Transverse colon (tissue), 4 donors: ENCODE results near the gene FUT6. TPM values are rescaled to one million over a fixed set of nuclear protein-coding genes. Genes with fewer than 3 reads are reported as not detected.
A peak's percentile ranks its signal among the peaks of the same experiment; 100 is the strongest.
"Not testable (repeated sequence)": the region's sequence is repeated elsewhere in the genome, so short reads cannot be mapped to it uniquely, and the experiment has no call there.

ENCODE experiments used
- DNase-seq: peaks from one replicate; pipeline ENCODE4 v3.0.0-alpha.2; 2019
- H3K27ac ChIP-seq, 4 donors: fragments of 200-600 bp; sonication (generic); 2 replicates each; pipeline ENCODE4 v1.5.1; 2016 to 2018; ENCODE audit warnings: inconsistent platforms in 4 of 4
- H3K27me3 ChIP-seq: fragments of 200-600 bp; sonication (generic); 2 replicates; pipeline ENCODE4 v1.5.1; 2017; ENCODE audit warnings: inconsistent platforms
- H3K36me3 ChIP-seq, 4 donors: fragments of 200-600 bp; sonication (generic); 2 replicates each; pipeline ENCODE4 v1.5.1; 2017 to 2019; ENCODE audit warnings: inconsistent platforms in 4 of 4
- H3K4me1 ChIP-seq, 4 donors: fragments of 200-600 bp; sonication (generic); 2 replicates each; pipeline ENCODE4 v1.5.1; 2017 to 2020; ENCODE audit warnings: inconsistent platforms in 4 of 4
- H3K4me3 ChIP-seq, 4 donors: fragments of 200-600 bp; sonication (generic); 1 replicate in 1 of 4; 2 replicates in 3 of 4; pipeline versions ENCODE4 v1.5.1 to v1.6.1; 2017 to 2019; ENCODE audit warnings: inconsistent platforms in 4 of 4
- H3K9me3 ChIP-seq, 2 donors: fragments of 200-600 bp; sonication (generic); 2 replicates each; pipeline ENCODE4 v1.5.1; 2017 to 2019; ENCODE audit warnings: inconsistent platforms in 2 of 2
- EP300 ChIP-seq: sonication (generic); formaldehyde crosslinking; IDR thresholded peaks from one replicate; pipeline ENCODE4 v1.6.1; 2017; ENCODE audit warnings: antibody characterized with exemption, low read depth
- POLR2A ChIP-seq: fragments of 450-650 bp; IDR thresholded peaks from one replicate; pipeline ENCODE4 v1.6.1; 2016; ENCODE audit warnings: antibody characterized with exemption, mild to moderate bottlenecking, moderate library complexity
- POLR2AphosphoS5 ChIP-seq, 3 donors: sonication (generic); formaldehyde crosslinking; IDR thresholded peaks; one replicate each; pipeline ENCODE4 v1.6.1; 2016; ENCODE audit warnings: antibody characterized with exemption in 3 of 3
- whole genome bisulfite sequencing, 2 donors: methylation state at CpG; one replicate each; pipeline ENCODE4 v1.1.5; 2018; ENCODE audit warnings: low coverage in 1 of 2; 5-methylcytosine and 5-hydroxymethylcytosine counted together
- in situ Hi-C, 4 donors: fragments of 200-750 bp; cut with MboI; loops; one replicate each; pipeline versions ENCODE4 v1.15.0 to v1.15.1; 2017; ENCODE audit warnings: low sequenced_read_pairs in 3 of 4, low pct_ligation_motif_present in 1 of 4, low pct_unique_long_range_greater_than_20kb in 1 of 4
- intact Hi-C: fragments of 100-400 bp; cut with DNase I; formaldehyde crosslinking; loops from one replicate; pipeline ENCODE4 v1.15.1; 2023; ENCODE audit warnings: low total_unique reads
- total RNA-seq, 4 donors: library from RNA; depleted of rRNA; stranded (reverse); fragments of >200 nt; gene quantifications; one replicate each; pipeline ENCODE4 v1.1.0, GENCODE V29; 2016
- TF ChIP-seq, protein P1 (sequence below), 5 experiments: fragments of 200-600 bp in 3 of 5; fragments of 450-650 bp in 2 of 5; sonication (generic) in 3 of 5; IDR thresholded peaks; 1 replicate in 2 of 5; 2 replicates in 3 of 5; pipeline ENCODE4 v1.5.1; 2016 to 2017; ENCODE audit warnings: antibody characterized with exemption in 5 of 5, inconsistent platforms in 3 of 5, mild to moderate bottlenecking in 2 of 5, moderate library complexity in 1 of 5

FUT6 gene
- total RNA-seq, 4 donors from 2014 or later: 71.9 to 251 (median 115) TPM

DNA sequence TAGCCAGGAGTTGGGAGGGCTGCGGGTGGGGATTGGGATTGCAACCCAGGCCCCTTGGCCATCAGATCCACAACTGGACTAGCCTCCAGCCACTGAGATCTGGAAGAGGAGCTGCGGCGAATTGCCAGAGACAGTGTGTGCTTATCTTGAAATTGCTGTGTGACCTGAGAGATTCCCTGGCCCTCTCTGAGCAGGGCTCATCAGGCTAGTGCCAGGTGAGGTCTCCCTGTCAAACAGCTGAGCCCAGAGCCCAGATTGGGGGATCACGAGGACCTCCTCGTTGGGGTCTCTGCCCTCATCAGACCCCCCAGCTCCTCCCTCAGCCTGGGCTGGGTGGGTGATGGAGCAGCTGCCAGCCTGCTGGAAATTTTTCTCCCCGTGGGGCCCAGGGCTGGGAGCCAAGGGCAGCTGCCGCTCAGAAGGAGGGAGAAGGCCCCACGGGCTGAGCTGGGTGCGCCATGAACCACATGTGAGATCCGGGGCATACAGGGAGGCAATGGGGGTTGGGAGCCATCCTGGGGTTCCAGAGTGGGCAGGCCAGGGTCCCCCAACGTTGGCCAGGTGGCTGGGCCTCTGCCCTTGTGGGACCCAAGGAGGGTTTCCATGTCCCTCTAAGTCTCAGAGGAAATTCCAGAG lies 23.6 kb upstream of the FUT6 start:
- H3K27ac ChIP-seq: no peak overlapping the region
- no peaks in the 10 kb centered on the region for H3K36me3 ChIP-seq
- H3K4me1 ChIP-seq: no peaks in the 10 kb centered on the region
- intact Hi-C loops: no loop called here
- 77% methylated on average over 9 of the region's 11 CpGs; no CpG with 5 or more reads in 1 of the 2 donors for WGBS, 2 donors
- DNase-seq: no peak
- no peak overlapping the region for H3K4me3 ChIP-seq
- no peaks in the 10 kb centered on the region for H3K9me3 ChIP-seq
- TF ChIP-seq POLR2AphosphoS5 (IDR thresholded peaks at IDR 0.05) (no peak), EP300 (no peak), POLR2A (no peak)
- TF ChIP-seq, protein P1, sequence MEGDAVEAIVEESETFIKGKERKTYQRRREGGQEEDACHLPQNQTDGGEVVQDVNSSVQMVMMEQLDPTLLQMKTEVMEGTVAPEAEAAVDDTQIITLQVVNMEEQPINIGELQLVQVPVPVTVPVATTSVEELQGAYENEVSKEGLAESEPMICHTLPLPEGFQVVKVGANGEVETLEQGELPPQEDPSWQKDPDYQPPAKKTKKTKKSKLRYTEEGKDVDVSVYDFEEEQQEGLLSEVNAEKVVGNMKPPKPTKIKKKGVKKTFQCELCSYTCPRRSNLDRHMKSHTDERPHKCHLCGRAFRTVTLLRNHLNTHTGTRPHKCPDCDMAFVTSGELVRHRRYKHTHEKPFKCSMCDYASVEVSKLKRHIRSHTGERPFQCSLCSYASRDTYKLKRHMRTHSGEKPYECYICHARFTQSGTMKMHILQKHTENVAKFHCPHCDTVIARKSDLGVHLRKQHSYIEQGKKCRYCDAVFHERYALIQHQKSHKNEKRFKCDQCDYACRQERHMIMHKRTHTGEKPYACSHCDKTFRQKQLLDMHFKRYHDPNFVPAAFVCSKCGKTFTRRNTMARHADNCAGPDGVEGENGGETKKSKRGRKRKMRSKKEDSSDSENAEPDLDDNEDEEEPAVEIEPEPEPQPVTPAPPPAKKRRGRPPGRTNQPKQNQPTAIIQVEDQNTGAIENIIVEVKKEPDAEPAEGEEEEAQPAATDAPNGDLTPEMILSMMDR (IDR thresholded peaks at IDR 0.05): no peak
- no peaks in the 10 kb centered on the region for H3K27me3 ChIP-seq
- in situ Hi-C loops: no loop called here

DNA sequence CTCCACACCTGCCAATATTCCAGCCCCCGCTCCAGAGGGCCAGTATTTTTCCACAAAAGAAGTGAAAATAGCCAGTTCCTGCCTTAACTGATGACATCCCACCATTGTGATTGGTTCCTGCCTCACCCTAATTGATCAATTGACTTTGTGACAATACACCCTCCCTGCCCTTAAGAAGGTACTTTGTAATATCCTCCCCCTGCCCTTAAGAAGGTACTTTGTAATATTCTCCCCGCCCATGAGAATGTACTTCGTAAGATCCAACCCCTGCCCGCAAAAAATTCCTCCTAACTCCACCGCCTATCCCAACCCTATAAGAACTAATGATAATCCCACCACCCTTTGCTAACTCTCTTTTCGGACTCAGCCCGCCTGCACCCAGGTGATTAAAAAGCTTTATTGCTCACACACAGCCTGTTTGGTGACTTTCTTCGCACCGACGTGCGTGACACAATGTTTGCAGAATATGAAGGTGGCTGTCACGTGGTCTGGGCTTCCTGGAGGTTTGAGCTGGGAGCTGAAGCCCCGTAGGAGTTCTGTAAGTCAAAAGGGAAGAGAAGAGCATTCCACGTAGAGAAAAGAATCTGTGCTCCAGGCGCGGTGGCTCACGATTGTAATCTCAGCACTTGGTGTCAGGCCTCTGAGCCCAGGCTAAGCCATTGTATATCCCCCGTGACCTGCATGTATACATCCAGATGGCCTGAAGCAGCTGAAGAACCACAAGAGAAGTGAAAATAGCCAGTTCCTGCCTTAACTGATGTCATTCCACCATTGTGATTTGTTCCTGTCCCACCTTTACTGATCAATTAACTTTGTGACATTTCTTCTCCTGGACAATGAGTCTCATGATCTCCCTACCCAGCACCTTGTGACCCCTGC lies 17.9 kb upstream of the FUT6 start:
- no peak overlapping the region for H3K4me3 ChIP-seq
- no peaks in the 10 kb centered on the region for H3K36me3 ChIP-seq
- intact Hi-C loops: no loop called here
- no peak for DNase-seq
- TF ChIP-seq EP300 (no peak), POLR2AphosphoS5 (IDR thresholded peaks at IDR 0.05) (no peak), POLR2A (no peak)
- TF ChIP-seq, protein P1 (IDR thresholded peaks at IDR 0.05): no peak
- WGBS, 2 donors: 79 to 80% methylated on average over 8 to 18 of the region's 18 CpGs
- in situ Hi-C loops: no loop called here
- no peak overlapping the region for H3K27ac ChIP-seq
- H3K27me3 ChIP-seq: no peaks in the 10 kb centered on the region
- H3K9me3 ChIP-seq: no peaks in the 10 kb centered on the region
- H3K4me1 ChIP-seq: no peaks in the 10 kb centered on the region

DNA sequence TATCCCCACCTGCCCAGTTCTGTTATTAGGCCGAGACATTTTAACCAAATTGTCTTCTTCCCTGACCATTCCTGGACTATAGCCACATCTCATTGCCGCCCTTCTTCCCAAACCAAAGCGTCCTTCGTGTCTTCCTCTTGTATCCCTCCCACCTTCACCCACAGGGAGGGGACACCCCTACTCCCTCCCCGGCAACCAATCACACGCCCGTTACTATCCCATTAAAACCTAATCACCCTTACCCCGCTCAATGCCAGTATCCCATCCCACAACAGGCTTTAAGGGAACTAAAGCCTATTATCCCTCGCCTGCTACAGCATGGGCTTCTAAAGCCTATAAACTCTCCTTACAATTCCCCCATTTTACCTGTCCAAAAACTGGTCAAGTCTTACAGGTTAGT lies 15.6 kb upstream of the FUT6 start:
- intact Hi-C loops, H3K36me3 ChIP-seq, H3K27ac ChIP-seq, H3K27me3 ChIP-seq, H3K4me1 ChIP-seq, H3K9me3 ChIP-seq, H3K4me3 ChIP-seq, in situ Hi-C loops, DNase-seq: not testable (repeated sequence)
- 85 to 93% methylated on average over 8 to 9 of the region's 9 CpGs for WGBS, 2 donors

DNA sequence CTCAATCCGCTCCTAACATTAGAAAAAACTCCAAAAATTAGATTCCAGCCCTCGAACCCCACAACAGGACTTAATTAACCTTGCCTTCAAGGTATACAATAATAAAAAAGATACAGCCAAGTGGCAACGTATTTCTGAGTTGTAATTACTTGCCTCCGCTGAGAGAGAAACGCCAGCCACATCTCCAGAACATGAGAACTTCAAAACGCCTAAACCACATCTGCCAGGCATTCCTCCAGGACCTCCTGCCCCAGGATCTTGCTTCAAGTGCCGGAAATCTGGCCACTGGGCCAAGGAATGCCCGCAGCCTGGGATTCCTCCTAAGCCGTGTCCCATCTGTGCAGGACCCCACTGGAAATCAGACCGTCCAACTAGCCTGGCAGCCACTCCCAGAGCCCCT lies 14.6 kb upstream of the FUT6 start:
- H3K4me1 ChIP-seq, H3K27ac ChIP-seq, H3K27me3 ChIP-seq, H3K4me3 ChIP-seq, intact Hi-C loops, H3K36me3 ChIP-seq, in situ Hi-C loops, DNase-seq, H3K9me3 ChIP-seq: not testable (repeated sequence)
- 80 to 82% methylated on average over 6 to 10 of the region's 10 CpGs for WGBS, 2 donors

DNA sequence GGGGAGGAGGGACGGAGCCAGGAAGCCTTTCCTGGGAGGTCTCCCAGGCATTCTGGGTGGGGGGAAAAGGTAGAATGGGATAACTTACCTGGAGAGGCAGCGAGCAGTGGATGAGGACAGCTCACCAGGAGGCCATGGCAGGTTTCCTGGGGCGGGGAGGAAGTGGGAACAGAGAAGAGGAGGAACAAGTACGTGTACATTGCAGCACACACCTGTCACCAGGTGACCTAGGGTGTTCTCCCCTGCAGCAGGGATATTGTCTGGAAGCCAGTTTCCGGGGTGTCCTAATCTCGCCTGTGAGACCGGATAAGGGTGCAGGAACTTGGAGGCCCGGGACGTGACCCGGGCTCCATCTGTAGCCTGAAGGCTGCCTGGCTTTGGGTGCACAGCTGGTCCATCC lies 11.8 kb upstream of the FUT6 start, which contains the start of gene FUT3:
FUT3 (minus strand) TSS at position 148 of the 400 bp plus-strand sequence.
- intact Hi-C loops (no loop called here), in situ Hi-C loops (no loop called here)
- 48% methylated on average over 10 of the region's 10 CpGs; no CpG with 5 or more reads in 1 of the 2 donors for whole genome bisulfite sequencing, 2 donors
- H3K36me3 ChIP-seq: no peaks in the 10 kb centered on the region
- H3K9me3 ChIP-seq: no peaks in the 10 kb centered on the region
- peak; percentile 84 for DNase-seq
- H3K4me1 ChIP-seq: peaks cover 0 to 10% (median 4%) of the 10 kb centered on the region in 4 donors
- TF ChIP-seq, protein P1 (IDR thresholded peaks at IDR 0.05): no peak
- peak; percentile 67 to 96 (median 94) for TF ChIP-seq POLR2AphosphoS5 (IDR thresholded peaks at IDR 0.05)
- TF ChIP-seq EP300: no peak
- peak; percentile 96 for TF ChIP-seq POLR2A
- peak within 1 kb of the TSS in 3 of 4 donors; percentile 37 to 56 (median 40) for H3K4me3 ChIP-seq
- H3K27me3 ChIP-seq: no peaks in the 10 kb centered on the region
- H3K27ac ChIP-seq: peak within 1 kb of the TSS; percentile 83 to 87 (median 86)
